Measurements from ENCODE around the gene ZNF609.

- TF ChIP-seq POLR2AphosphoS5 (IDR thresholded peaks at IDR 0.05) (no peak), CTCF (IDR thresholded peaks at IDR 0.05) (no peak), POLR2A (IDR thresholded peaks at IDR 0.05) (no peak), EP300 (IDR thresholded peaks at IDR 0.05) (no peak)
Measured at GRCh38 chr15:64476550-64476949, 16.2 kb downstream of the ZNF609 start.

Measured in gastroesophageal sphincter (tissue), 3 donors.